IMR-90 (cell line): ENCODE data around the gene DLG4. TPM values are rescaled to one million over a fixed set of nuclear protein-coding genes. Genes with fewer than 3 reads are reported as not detected.
A peak's percentile ranks its signal among the peaks of the same experiment; 100 is the strongest.
"Not testable (repeated sequence)": the region's sequence is repeated elsewhere in the genome, so short reads cannot be mapped to it uniquely, and the experiment has no call there.

Experiments used
- ATAC-seq: fragments of 200-7000 bp; cut with Tn5 transposase; 2 replicates; pipeline ENCODE4 v1.9.1; 2020; ENCODE audit warnings: low read depth, mild to moderate bottlenecking, moderate library complexity
- BruUV-seq: library from RNA; stranded (reverse); fragments of 400-500 nt; replicated peaks from 2 replicates; lab custom pipeline; 2021; lab: Mats Ljungman, UMichigan
- CTCF ChIA-PET: fragments of 300-600 bp; formaldehyde crosslinking; extraction: SDS; loops from one replicate; lab custom pipeline; 2021; ENCODE audit warnings: antibody characterized with exemption; lab: Yijun Ruan, JAX
- POLR2A ChIA-PET: fragments of 300-600 bp; sonication (Branson Sonifier 250); formaldehyde crosslinking; loops from one replicate; lab custom pipeline; 2022; ENCODE audit warnings: antibody characterized with exemption; ENCODE audit not compliant: unreplicated experiment; lab: Charles Lee
- DNase-seq: peaks from one replicate; pipeline ENCODE4 v3.0.0; 2013
- H2AFZ ChIP-seq: replicated peaks from 2 replicates; pipeline ENCODE3; 2013; ENCODE audit warnings: low read length, mild to moderate bottlenecking; ENCODE audit not compliant: poor library complexity
- H2AK5ac ChIP-seq: 2 replicates; pipeline ENCODE4 v1.6.1; 2013; ENCODE audit warnings: low read depth, low read length, inconsistent platforms
- H2AK9ac ChIP-seq: replicated peaks from 2 replicates; pipeline ENCODE3; 2013; ENCODE audit warnings: mild to moderate bottlenecking, low read depth, low read length, moderate library complexity; ENCODE audit not compliant: poor library complexity
- H2BK120ac ChIP-seq: 2 replicates; pipeline ENCODE4 v1.6.1; 2013; ENCODE audit warnings: low read depth, low read length, inconsistent platforms
- H2BK15ac ChIP-seq: 3 replicates; pipeline ENCODE4 v1.6.1; 2013; ENCODE audit warnings: low read depth, low read length, inconsistent platforms
- H2BK20ac ChIP-seq: 2 replicates; pipeline ENCODE4 v1.6.1; 2013; ENCODE audit warnings: low read depth, mild to moderate bottlenecking, inconsistent platforms, low read length, moderate library complexity
- H2BK5ac ChIP-seq: 2 replicates; pipeline ENCODE4 v1.6.1; 2013; ENCODE audit warnings: mild to moderate bottlenecking, low read depth, low read length, inconsistent platforms; ENCODE audit not compliant: poor library complexity, severe bottlenecking
- H3K14ac ChIP-seq: replicated peaks from 2 replicates; pipeline ENCODE4 v1.6.1; 2013; ENCODE audit warnings: low read depth, low read length, inconsistent platforms
- H3K18ac ChIP-seq: 2 replicates; pipeline ENCODE4 v1.6.1; 2013; ENCODE audit warnings: low read depth, low read length, control low read depth
- H3K23ac ChIP-seq: 2 replicates; pipeline ENCODE4 v1.6.1; 2013; ENCODE audit warnings: low read depth, low read length, inconsistent platforms
- H3K27ac ChIP-seq: 2 replicates; pipeline ENCODE4 v1.5.1; 2013; ENCODE audit warnings: mild to moderate bottlenecking, control low read depth, low read length; ENCODE audit not compliant: insufficient read depth
- H3K27me3 ChIP-seq: 2 replicates; pipeline ENCODE4 v1.6.1; 2013; ENCODE audit warnings: low read length; ENCODE audit not compliant: control insufficient read depth, insufficient read depth
- H3K36me3 ChIP-seq: 2 replicates; pipeline ENCODE4 v1.6.1; 2013; ENCODE audit warnings: low read length, mixed read lengths; ENCODE audit not compliant: control insufficient read depth, insufficient read depth
- H3K4ac ChIP-seq: 2 replicates; pipeline ENCODE4 v1.6.1; 2013; ENCODE audit warnings: low read depth, low read length, inconsistent platforms
- H3K4me1 ChIP-seq: 2 replicates; pipeline ENCODE4 v1.6.1; 2013; ENCODE audit warnings: low read length, mixed read lengths; ENCODE audit not compliant: control insufficient read depth, insufficient read depth
- H3K4me2 ChIP-seq: 2 replicates; pipeline ENCODE4 v1.6.1; 2013; ENCODE audit warnings: low read depth, mild to moderate bottlenecking, control low read depth, low read length, moderate library complexity
- H3K4me3 ChIP-seq: 2 replicates; pipeline ENCODE4 v1.5.1; 2013; ENCODE audit warnings: low read depth, mild to moderate bottlenecking, control low read depth, low read length, moderate library complexity; ENCODE audit not compliant: insufficient read depth
- H3K56ac ChIP-seq: 2 replicates; pipeline ENCODE4 v1.6.1; 2013; ENCODE audit warnings: low read length, inconsistent platforms; ENCODE audit not compliant: insufficient read depth; ENCODE audit errors: extremely low read depth
- H3K79me1 ChIP-seq, 2 experiments: 2 replicates each; pipeline ENCODE4 v1.6.1; 2013; ENCODE audit warnings: low read length in 2 of 2, inconsistent platforms in 1 of 2, low read depth in 1 of 2
- H3K9ac ChIP-seq: 2 replicates; pipeline ENCODE4 v1.6.1; 2013; ENCODE audit warnings: low read depth, low read length, control low read depth
- H3K9me1 ChIP-seq: 2 replicates; pipeline ENCODE4 v1.6.1; 2013; ENCODE audit warnings: low read length, inconsistent platforms; ENCODE audit not compliant: insufficient read depth
- H3K9me3 ChIP-seq: 2 replicates; pipeline ENCODE4 v1.6.1; 2013; ENCODE audit warnings: low read length; ENCODE audit not compliant: control insufficient read depth, insufficient read depth
- H4K20me1 ChIP-seq: 2 replicates; pipeline ENCODE4 v1.6.1; 2013; ENCODE audit warnings: low read length, inconsistent platforms; ENCODE audit not compliant: insufficient read depth
- H4K5ac ChIP-seq: 2 replicates; pipeline ENCODE4 v1.6.1; 2013; ENCODE audit warnings: mild to moderate bottlenecking, low read depth, low read length, control low read depth
- H4K8ac ChIP-seq, 2 experiments: 2 replicates each; pipeline ENCODE4 v1.6.1; 2013; ENCODE audit warnings: low read depth in 2 of 2, low read length in 2 of 2, control low read depth in 1 of 2, inconsistent platforms in 1 of 2
- H4K91ac ChIP-seq: 2 replicates; pipeline ENCODE4 v1.6.1; 2013; ENCODE audit warnings: low read depth, low read length, inconsistent platforms; ENCODE audit not compliant: insufficient read depth
- BHLHE40 ChIP-seq: fragments of 150-350 bp; IDR thresholded peaks from 2 replicates; pipeline ENCODE4 v1.6.1; 2016; ENCODE audit warnings: mild to moderate bottlenecking, low read depth, low read length
- CEBPB ChIP-seq: IDR thresholded peaks from 2 replicates; pipeline ENCODE4 v1.6.1; 2012; ENCODE audit warnings: low read depth, low read length, improper control_type of control experiment
- FOS ChIP-seq: fragments of 150-350 bp; IDR thresholded peaks from 2 replicates; pipeline ENCODE4 v1.6.1; 2016; ENCODE audit warnings: low read depth, low read length
- WGBS, 2 experiments: methylation state at CpG; one replicate each; pipeline versions ENCODE4 v1.1.5 to v1.1.7; 2013; ENCODE audit warnings: missing lambda C conversion rate in 2 of 2; ENCODE audit not compliant: insufficient read length in 1 of 2; ENCODE audit errors: extremely low coverage in 2 of 2; 5-methylcytosine and 5-hydroxymethylcytosine counted together
- dilution Hi-C: fragments of 300-500 bp; cut with HindIII; formaldehyde crosslinking; loops from one replicate; pipeline ENCODE4 v1.14.3; 2018; ENCODE audit warnings: low sequenced_read_pairs; ENCODE audit not compliant: unreplicated experiment
- in situ Hi-C: fragments of 300-500 bp; cut with MboI; formaldehyde crosslinking; loops from 3 replicates; pipeline ENCODE4 v1.14.3; 2019; ENCODE audit warnings: low sequenced_read_pairs, inconsistent platforms, mixed read lengths
- intact Hi-C: fragments of 100-400 bp; cut with micrococcal nuclease; formaldehyde crosslinking; loops from 2 replicates; pipeline ENCODE4 v1.10.0; 2022
- polyA plus RNA-seq, 3 experiments: library from polyadenylated mRNA; depleted of rRNA; stranded (reverse); fragments of >200 nt; gene quantifications; 2 replicates each; pipeline ENCODE4 v1.2.3, GENCODE V29; 2012; ENCODE audit warnings: low replicate concordance in 1 of 3
- total RNA-seq: library from RNA; depleted of rRNA; stranded (reverse); fragments of >200 nt; gene quantifications from 2 replicates; pipeline ENCODE4 v1.2.3, GENCODE V29; 2012

Gene DLG4
- total and polyA plus RNA-seq, 2 of the 4 experiments (the other 2 are of a cell fraction), result 8.2 to 30.5 TPM

DNA sequence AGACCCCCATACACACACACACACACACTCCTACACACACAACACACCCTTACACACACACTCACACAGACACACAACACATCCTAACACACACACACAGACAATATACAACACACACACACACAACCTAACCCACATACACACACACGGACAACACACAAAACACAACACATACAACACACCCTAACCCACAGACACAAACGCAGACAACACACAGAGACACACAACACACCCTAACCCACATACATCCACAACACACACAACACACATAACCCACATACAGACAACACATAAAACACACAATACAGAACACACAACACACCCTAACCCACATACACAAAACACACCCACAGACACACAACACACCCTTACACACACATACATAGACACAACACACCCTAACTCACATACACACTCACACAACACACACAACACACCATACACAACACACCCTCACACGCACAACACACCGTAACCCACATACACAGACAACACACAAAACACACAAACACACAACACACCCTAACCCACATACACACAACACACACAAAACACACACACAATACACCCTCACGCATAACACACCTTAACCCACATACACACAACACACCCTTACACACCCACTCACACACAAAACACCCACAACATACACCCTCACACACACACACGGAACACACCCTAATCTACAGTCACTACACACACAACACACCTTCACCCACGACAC is 44.9 kb downstream of the DLG4 start (continued):
- TF ChIP-seq CEBPB, result no peak

GRCh38 chr17:7173687-7174602 is 45.7 kb downstream of the DLG4 start:
- Histone ChIP-seq H4K8ac (no peak overlapping the region), H3K23ac (no peak overlapping the region), H2AFZ (peak overlapping the region; percentile 61), H3K36me3 (no peaks in the 10 kb centered on the region), H2BK15ac (no peak overlapping the region), H3K9me1 (peaks cover 13% of the 10 kb centered on the region; the same call in 1 of the 2 replicates), H3K4me2 (no peak overlapping the region), H2AK9ac (no peak overlapping the region), H3K27ac (no peak overlapping the region), H4K5ac (no peak overlapping the region), H3K56ac (no peak overlapping the region), H3K4me1 (peaks cover 2% of the 10 kb centered on the region; the same call in 1 of the 2 replicates), H2AK5ac (no peak overlapping the region), H3K18ac (no peak overlapping the region), H2BK5ac (peak overlapping the region; percentile 83), H4K91ac (no peak overlapping the region), H3K9ac (no peak overlapping the region), H2BK20ac (no peak overlapping the region), H3K4ac (no peak overlapping the region), H3K9me3 (peaks cover 3% of the 10 kb centered on the region), H4K20me1 (peaks cover 3% of the 10 kb centered on the region; the same call in 1 of the 2 replicates), H2BK120ac (no peak overlapping the region), H3K79me1 (no peaks in the 10 kb centered on the region), H3K4me3 (no peak overlapping the region), H3K14ac (no peak overlapping the region), H3K27me3 (no peaks in the 10 kb centered on the region)
- ChIA-PET POLR2A (no interaction called here), CTCF (no interaction called here)
- dilution Hi-C loops, result no loop called here
- intact Hi-C loops, result no loop called here
- in situ Hi-C loops, result no loop called here
- no peak for DNase-seq
- no TSS peak for BruUV-seq
- ATAC-seq, result no peak
- WGBS, 2 experiments, result 66% methylated on average over 45 of the region's 69 CpGs; no CpG with 5 or more reads in 1 of the 2 experiments
- no peak for TF ChIP-seq BHLHE40
- no peak for TF ChIP-seq FOS

GRCh38 chr17:7172522-7173191 is 47.0 kb downstream of the DLG4 start:
- DNase-seq, intact Hi-C loops, H3K79me1 ChIP-seq, H3K14ac ChIP-seq, H2BK120ac ChIP-seq, H2AK9ac ChIP-seq, BruUV-seq, H3K4me1 ChIP-seq, H3K9ac ChIP-seq, H4K20me1 ChIP-seq, H4K8ac ChIP-seq, H2BK15ac ChIP-seq, H4K91ac ChIP-seq, H3K23ac ChIP-seq, H3K4me3 ChIP-seq, CTCF ChIA-PET, dilution Hi-C loops, H3K27me3 ChIP-seq, H3K4me2 ChIP-seq, H3K9me3 ChIP-seq, H4K5ac ChIP-seq, H2AK5ac ChIP-seq, H3K27ac ChIP-seq, H3K18ac ChIP-seq, H3K36me3 ChIP-seq, in situ Hi-C loops, H2BK5ac ChIP-seq, H3K56ac ChIP-seq, H2BK20ac ChIP-seq, H3K4ac ChIP-seq, POLR2A ChIA-PET, H2AFZ ChIP-seq, ATAC-seq: not testable (repeated sequence)
- H3K9me1 ChIP-seq, result peaks cover 13% of the 10 kb centered on the region; the same call in 1 of the 2 replicates
- WGBS, 2 experiments, result 89% methylated on average over 8 of the region's 18 CpGs; no CpG with 5 or more reads in 1 of the 2 experiments
